ENCODE measurements around the gene EPS8L2.

The EPS8L2 gene

GRCh38 chr11:767238-767637, 61.2 kb downstream of the EPS8L2 start:
- Histone ChIP-seq H3K4me3 (ENCODE audit: insufficient read depth, low read length, poor library complexity, severe bottlenecking) (no peak overlapping the region), H3K79me2 (ENCODE audit: insufficient read depth, low read length) (no peaks in the 10 kb centered on the region), H3K9ac (ENCODE audit: low read length) (no peak overlapping the region), H3K27me3 (ENCODE audit: low read length) (no peaks in the 10 kb centered on the region), H2AFZ (ENCODE audit: low read depth, low read length, severe bottlenecking) (no peak overlapping the region), H3K27ac (ENCODE audit: low read depth, low read length) (no peak overlapping the region), H3K9me2 (replicated peaks; ENCODE audit: insufficient read depth, low read length) (no peaks in the 10 kb centered on the region), H3F3A (ENCODE audit: insufficient read depth) (peaks cover 9% of the 10 kb centered on the region), H4K20me1 (ENCODE audit: low read depth, low read length) (no peaks in the 10 kb centered on the region), H3K36me3 (ENCODE audit: low read length) (no peaks in the 10 kb centered on the region), H3K9me3 (ENCODE audit: insufficient read depth, low read length) (no peaks in the 10 kb centered on the region), H3K4me2 (ENCODE audit: low read depth, low read length, poor library complexity, severe bottlenecking) (no peak overlapping the region)
- no peak for TF ChIP-seq CTCF (IDR thresholded peaks at IDR 0.05; ENCODE audit: insufficient read depth, low read length, poor library complexity, severe bottlenecking)
- TF ChIP-seq EZH2phosphoT487 (conservative IDR thresholded peaks at IDR 0.05; ENCODE audit: low read length) = no peak

- Histone ChIP-seq H4K20me1 (ENCODE audit: low read depth, low read length) (no peaks in the 10 kb centered on the region), H3K9ac (ENCODE audit: low read length) (no peak overlapping the region), H3K27me3 (ENCODE audit: low read length) (no peaks in the 10 kb centered on the region), H3K79me2 (ENCODE audit: insufficient read depth, low read length) (peaks cover 26% of the 10 kb centered on the region), H3K27ac (ENCODE audit: low read depth, low read length) (no peak overlapping the region), H3K4me3 (ENCODE audit: insufficient read depth, low read length, poor library complexity, severe bottlenecking) (no peak overlapping the region), H3K9me3 (ENCODE audit: insufficient read depth, low read length) (no peaks in the 10 kb centered on the region), H3K9me2 (replicated peaks; ENCODE audit: insufficient read depth, low read length) (no peaks in the 10 kb centered on the region), H3K4me2 (ENCODE audit: low read depth, low read length, poor library complexity, severe bottlenecking) (no peak overlapping the region), H3F3A (ENCODE audit: insufficient read depth) (peaks cover 2% of the 10 kb centered on the region; the same call in 1 of the 2 replicates), H3K36me3 (ENCODE audit: low read length) (no peaks in the 10 kb centered on the region), H2AFZ (ENCODE audit: low read depth, low read length, severe bottlenecking) (no peak overlapping the region)
- TF ChIP-seq CTCF (IDR thresholded peaks at IDR 0.05; ENCODE audit: insufficient read depth, low read length, poor library complexity, severe bottlenecking) = no peak
- TF ChIP-seq EZH2phosphoT487 (conservative IDR thresholded peaks at IDR 0.05; ENCODE audit: low read length) = no peak
These were observed 64.0 kb downstream of the EPS8L2 start for GRCh38 chr11:769887-770641.

DNA sequence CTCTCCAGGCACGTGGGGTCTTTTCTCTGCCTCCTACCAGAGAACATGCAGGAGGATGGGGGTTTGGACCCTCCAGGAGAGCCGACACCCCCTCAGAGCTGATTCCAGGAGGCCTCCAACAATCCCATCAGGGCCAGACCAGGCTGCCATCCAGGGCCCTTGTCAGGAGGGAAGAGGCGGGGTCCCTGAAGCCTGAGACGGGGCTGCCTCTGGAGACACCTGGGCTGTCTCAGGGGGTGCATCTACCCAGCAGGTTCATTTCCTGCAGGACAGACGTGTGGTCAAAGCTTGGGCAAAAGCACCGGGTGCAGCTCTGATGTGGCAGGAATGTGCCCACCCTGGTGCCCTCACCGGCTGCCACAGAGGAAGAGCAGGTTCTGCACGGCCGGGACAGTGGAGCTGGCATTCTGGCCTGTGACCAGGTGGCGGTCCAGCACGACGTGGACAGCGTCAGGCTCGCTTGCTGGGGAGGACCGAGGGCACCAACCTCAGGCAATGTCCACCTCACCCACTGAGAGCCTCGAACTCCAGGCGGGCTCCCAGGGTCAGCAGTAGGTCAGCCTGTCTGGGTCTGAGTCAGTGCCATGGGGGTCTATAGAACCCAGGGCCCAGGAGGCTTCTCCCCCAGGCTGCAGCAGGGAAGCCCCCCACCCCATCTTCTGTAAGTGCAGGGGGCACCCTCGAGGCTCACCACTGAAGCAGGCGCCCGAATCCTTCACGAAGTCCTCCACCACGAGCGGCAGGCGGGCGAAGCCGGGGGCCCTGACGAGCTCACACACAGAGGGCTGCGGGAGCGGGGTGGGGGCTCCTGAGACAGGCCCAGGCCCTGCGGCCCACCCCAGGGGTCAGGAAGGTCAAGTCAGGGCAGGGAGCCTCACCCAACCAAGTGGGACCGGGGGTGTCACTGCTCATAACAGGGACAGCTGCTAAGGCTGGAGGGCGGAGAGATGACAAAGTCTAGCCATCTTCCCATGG, 64.9 kb downstream of the EPS8L2 start:
- Histone ChIP-seq H3K9ac (ENCODE audit: low read length) (no peak overlapping the region), H4K20me1 (ENCODE audit: low read depth, low read length) (no peaks in the 10 kb centered on the region), H3K27ac (ENCODE audit: low read depth, low read length) (no peak overlapping the region), H3F3A (ENCODE audit: insufficient read depth) (no peaks in the 10 kb centered on the region), H3K4me2 (ENCODE audit: low read depth, low read length, poor library complexity, severe bottlenecking) (no peak overlapping the region), H2AFZ (ENCODE audit: low read depth, low read length, severe bottlenecking) (no peak overlapping the region), H3K36me3 (ENCODE audit: low read length) (no peaks in the 10 kb centered on the region), H3K27me3 (ENCODE audit: low read length) (no peaks in the 10 kb centered on the region), H3K79me2 (ENCODE audit: insufficient read depth, low read length) (peaks cover 35% of the 10 kb centered on the region), H3K4me3 (ENCODE audit: insufficient read depth, low read length, poor library complexity, severe bottlenecking) (no peak overlapping the region), H3K9me2 (replicated peaks; ENCODE audit: insufficient read depth, low read length) (no peaks in the 10 kb centered on the region), H3K9me3 (ENCODE audit: insufficient read depth, low read length) (no peaks in the 10 kb centered on the region)
- no peak for TF ChIP-seq EZH2phosphoT487 (conservative IDR thresholded peaks at IDR 0.05; ENCODE audit: low read length)
- TF ChIP-seq CTCF (IDR thresholded peaks at IDR 0.05; ENCODE audit: insufficient read depth, low read length, poor library complexity, severe bottlenecking) = no peak
